Trophoblast cell (in vitro differentiated cells and primary cell): ENCODE measurements around the gene STXBP6.

Source experiments
- DNase-seq, 2 donors: peaks; one replicate each; pipeline ENCODE4 v3.0.0-alpha.2; 2016
- H2AFZ ChIP-seq: 2 replicates; pipeline ENCODE4 v1.6.1; 2013; ENCODE audit warnings: low read length, moderate library complexity, mild to moderate bottlenecking; ENCODE audit not compliant: insufficient read depth, poor library complexity
- H2AK5ac ChIP-seq: 2 replicates; pipeline ENCODE4 v1.6.1; 2013; ENCODE audit warnings: mild to moderate bottlenecking, low read length
- H2BK120ac ChIP-seq: 2 replicates; pipeline ENCODE4 v1.6.1; 2013; ENCODE audit warnings: low read length, mild to moderate bottlenecking, moderate library complexity; ENCODE audit not compliant: insufficient read depth, poor library complexity
- H2BK12ac ChIP-seq: 2 replicates; pipeline ENCODE4 v1.6.1; 2013; ENCODE audit warnings: mild to moderate bottlenecking, low read length, moderate library complexity
- H2BK5ac ChIP-seq: 2 replicates; pipeline ENCODE4 v1.6.1; 2013; ENCODE audit warnings: low read length, low read depth, moderate library complexity, mild to moderate bottlenecking; ENCODE audit not compliant: poor library complexity
- H3K14ac ChIP-seq: 2 replicates; pipeline ENCODE4 v1.6.1; 2013; ENCODE audit warnings: mild to moderate bottlenecking, low read length
- H3K18ac ChIP-seq: 2 replicates; pipeline ENCODE4 v1.6.1; 2013; ENCODE audit warnings: mild to moderate bottlenecking, low read length
- H3K23ac ChIP-seq: 2 replicates; pipeline ENCODE4 v1.6.1; 2013; ENCODE audit warnings: low read length
- H3K27ac ChIP-seq: 2 replicates; pipeline ENCODE4 v1.5.1; 2013; ENCODE audit warnings: low read depth, mild to moderate bottlenecking, inconsistent platforms, low read length, moderate library complexity
- H3K27me3 ChIP-seq: 2 replicates; pipeline ENCODE4 v1.6.1; 2013; ENCODE audit warnings: inconsistent platforms, mild to moderate bottlenecking, low read length, moderate library complexity; ENCODE audit not compliant: insufficient read depth
- H3K36me3 ChIP-seq, 2 experiments: 1 replicate in 1 of 2; 2 replicates in 1 of 2; pipeline ENCODE4 v1.6.1; 2013; ENCODE audit warnings: low read length in 2 of 2, mild to moderate bottlenecking in 2 of 2, moderate library complexity in 1 of 2; ENCODE audit not compliant: insufficient read depth in 2 of 2, control insufficient read depth in 1 of 2
- H3K4ac ChIP-seq: 2 replicates; pipeline ENCODE4 v1.6.1; 2013; ENCODE audit warnings: low read depth, mild to moderate bottlenecking, low read length, moderate library complexity
- H3K4me1 ChIP-seq, 2 experiments: 1 replicate in 1 of 2; 2 replicates in 1 of 2; pipeline ENCODE4 v1.6.1; 2013; ENCODE audit warnings: low read length in 2 of 2, mild to moderate bottlenecking in 2 of 2, moderate library complexity in 1 of 2; ENCODE audit not compliant: insufficient read depth in 2 of 2, control insufficient read depth in 1 of 2
- H3K4me2 ChIP-seq: 2 replicates; pipeline ENCODE4 v1.6.1; 2013; ENCODE audit warnings: inconsistent platforms, mild to moderate bottlenecking, low read length, moderate library complexity
- H3K4me3 ChIP-seq: 2 replicates; pipeline ENCODE4 v1.5.1; 2013; ENCODE audit warnings: mild to moderate bottlenecking, low read depth, low read length, inconsistent platforms
- H3K79me1 ChIP-seq: one replicate; pipeline ENCODE4 v1.6.1; 2013; ENCODE audit warnings: low read length
- H3K79me2 ChIP-seq: 2 replicates; pipeline ENCODE4 v1.6.1; 2013; ENCODE audit warnings: low read length, mild to moderate bottlenecking; ENCODE audit not compliant: control insufficient read depth, insufficient read depth, poor library complexity
- H3K9ac ChIP-seq: 2 replicates; pipeline ENCODE4 v1.6.1; 2013; ENCODE audit warnings: mild to moderate bottlenecking, low read length
- H3K9me3 ChIP-seq: 2 replicates; pipeline ENCODE4 v1.6.1; 2013; ENCODE audit warnings: low read depth, mild to moderate bottlenecking, control low read depth, inconsistent platforms, low read length; ENCODE audit not compliant: insufficient read depth
- H4K12ac ChIP-seq: 2 replicates; pipeline ENCODE4 v1.6.1; 2013; ENCODE audit warnings: low read depth, mild to moderate bottlenecking, low read length, moderate library complexity
- H4K8ac ChIP-seq: 2 replicates; pipeline ENCODE4 v1.6.1; 2013; ENCODE audit warnings: low read depth, mild to moderate bottlenecking, low read length, moderate library complexity
- H4K91ac ChIP-seq: one replicate; pipeline ENCODE4 v1.6.1; 2013; ENCODE audit warnings: low read depth, mild to moderate bottlenecking, low read length, moderate library complexity
- WGBS: extraction: QIAGEN DNeasy Blood & Tissue Kit; methylation state at CpG from one replicate; pipeline ENCODE4 v1.1.7; 2013; ENCODE audit warnings: missing lambda C conversion rate; ENCODE audit not compliant: insufficient read length, insufficient coverage; ENCODE audit errors: extremely low coverage; 5-methylcytosine and 5-hydroxymethylcytosine counted together

Gene STXBP6

DNA sequence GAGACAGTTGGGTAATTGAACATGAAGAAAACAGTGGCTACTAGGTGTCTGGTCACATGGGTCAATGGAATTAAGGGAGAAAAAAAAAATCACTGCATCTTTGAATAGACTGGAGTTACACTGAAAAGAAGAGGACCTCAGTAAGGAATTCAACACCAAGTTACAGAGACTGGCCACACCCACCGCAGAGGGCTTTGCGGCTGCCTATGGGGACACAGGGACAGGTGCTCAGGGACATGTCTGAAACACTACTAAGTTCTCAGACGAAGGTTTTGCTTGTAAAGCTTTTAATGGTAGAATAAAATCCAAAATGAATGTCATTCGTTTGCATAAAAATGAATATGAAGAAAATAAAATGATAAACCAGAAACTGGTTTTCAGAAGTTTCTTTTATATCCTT, 93.8 kb downstream of the STXBP6 start:
- H3K4me3 ChIP-seq, result no peak overlapping the region
- no peaks in the 10 kb centered on the region for H3K9me3 ChIP-seq
- H3K4me2 ChIP-seq, result no peak overlapping the region
- H2BK5ac ChIP-seq, result no peak overlapping the region
- H3K4ac ChIP-seq, result no peak overlapping the region
- no peak overlapping the region for H3K14ac ChIP-seq
- no peaks in the 10 kb centered on the region for H3K79me1 ChIP-seq
- no peak overlapping the region for H4K91ac ChIP-seq
- H2AK5ac ChIP-seq, result no peak overlapping the region
- H4K8ac ChIP-seq, result no peak overlapping the region
- H3K79me2 ChIP-seq, result no peaks in the 10 kb centered on the region
- H3K27me3 ChIP-seq, result no peaks in the 10 kb centered on the region
- no peak overlapping the region for H2BK120ac ChIP-seq
- H2AFZ ChIP-seq, result no peak overlapping the region
- H3K36me3 ChIP-seq, result no peaks in the 10 kb centered on the region
- H2BK12ac ChIP-seq, result no peak overlapping the region
- no peak overlapping the region for H3K27ac ChIP-seq
- no CpG with 5 or more reads among the region's 4 CpGs for WGBS
- no peak overlapping the region for H3K18ac ChIP-seq
- no peak for DNase-seq
- H3K4me1 ChIP-seq, result no peaks in the 10 kb centered on the region
- no peak overlapping the region for H4K12ac ChIP-seq
- no peak overlapping the region for H3K9ac ChIP-seq
- H3K23ac ChIP-seq, result no peak overlapping the region

DNA sequence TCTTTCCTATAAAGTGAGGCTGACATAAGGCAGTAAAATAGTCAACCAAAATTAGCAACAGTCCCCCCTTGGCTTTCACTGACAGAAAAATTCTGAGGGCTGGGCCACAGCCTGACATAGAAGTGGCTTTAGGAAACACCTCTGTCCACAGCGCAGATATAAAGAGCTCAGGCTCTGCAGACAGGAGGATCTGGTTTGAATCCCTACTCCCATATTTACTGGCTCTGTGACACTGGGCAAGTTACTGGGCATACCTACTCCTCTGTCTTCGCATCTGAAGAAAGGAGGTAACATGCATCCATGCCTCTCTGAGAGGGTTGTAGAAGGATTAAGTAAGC, 95.3 kb downstream of the STXBP6 start:
- no peak overlapping the region for H2BK12ac ChIP-seq
- H3K4me1 ChIP-seq, result no peaks in the 10 kb centered on the region
- no peak overlapping the region for H3K18ac ChIP-seq
- no peak overlapping the region for H4K8ac ChIP-seq
- no peak overlapping the region for H3K4me2 ChIP-seq
- no peak overlapping the region for H3K27ac ChIP-seq
- no peak overlapping the region for H4K12ac ChIP-seq
- no peaks in the 10 kb centered on the region for H3K9me3 ChIP-seq
- no peak overlapping the region for H2AFZ ChIP-seq
- no peak for DNase-seq
- no CpG with 5 or more reads among the region's 2 CpGs for WGBS
- H3K4ac ChIP-seq, result no peak overlapping the region
- no peak overlapping the region for H2AK5ac ChIP-seq
- no peak overlapping the region for H3K4me3 ChIP-seq
- H3K79me1 ChIP-seq, result no peaks in the 10 kb centered on the region
- H2BK5ac ChIP-seq, result no peak overlapping the region
- no peak overlapping the region for H2BK120ac ChIP-seq
- H3K79me2 ChIP-seq, result no peaks in the 10 kb centered on the region
- H3K27me3 ChIP-seq, result no peaks in the 10 kb centered on the region
- H3K36me3 ChIP-seq, result no peaks in the 10 kb centered on the region
- H3K9ac ChIP-seq, result no peak overlapping the region
- no peak overlapping the region for H3K14ac ChIP-seq
- no peak overlapping the region for H4K91ac ChIP-seq
- no peak overlapping the region for H3K23ac ChIP-seq

DNA sequence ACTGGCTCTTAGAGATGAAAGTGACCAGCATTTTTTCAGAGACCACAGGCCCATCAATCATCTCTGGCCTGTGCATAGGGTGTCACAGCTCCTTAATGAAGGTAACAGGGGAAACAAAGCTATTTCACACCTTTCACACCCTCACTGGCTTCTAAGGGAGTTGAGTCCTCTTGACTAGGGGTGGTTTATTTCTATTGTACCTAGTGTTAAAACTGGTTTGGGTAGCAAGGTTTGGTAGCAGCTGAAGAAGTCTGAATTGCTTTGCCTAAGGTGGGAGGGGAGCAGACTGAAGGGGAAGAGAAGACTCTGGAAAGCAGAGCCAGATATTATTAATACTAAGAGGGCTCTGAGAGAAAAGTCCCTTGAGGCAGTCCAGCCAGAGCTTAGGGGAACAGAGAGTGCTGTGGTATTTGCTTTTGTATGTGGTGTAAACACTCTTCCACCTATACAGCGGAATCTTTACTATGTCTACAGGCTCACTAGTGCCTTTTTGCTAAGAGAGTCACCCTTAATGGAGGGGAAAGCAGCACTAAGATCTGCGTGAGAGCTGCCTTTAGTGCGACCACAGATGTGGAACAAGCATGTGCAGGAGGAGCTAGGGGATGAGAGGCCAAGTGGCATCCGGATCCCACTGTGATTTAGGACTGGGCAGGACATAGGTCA, 95.8 kb downstream of the STXBP6 start:
- Histone ChIP-seq H3K79me1 (no peaks in the 10 kb centered on the region), H3K4ac (no peak overlapping the region), H3K4me2 (no peak overlapping the region), H2BK120ac (no peak overlapping the region), H2AK5ac (no peak overlapping the region), H4K91ac (no peak overlapping the region), H3K27me3 (no peaks in the 10 kb centered on the region), H2AFZ (no peak overlapping the region), H3K18ac (no peak overlapping the region), H3K14ac (no peak overlapping the region), H2BK5ac (no peak overlapping the region), H3K36me3 (no peaks in the 10 kb centered on the region), H4K12ac (no peak overlapping the region), H3K27ac (no peak overlapping the region), H3K4me1 (no peaks in the 10 kb centered on the region), H4K8ac (no peak overlapping the region), H3K9me3 (no peaks in the 10 kb centered on the region), H2BK12ac (no peak overlapping the region), H3K9ac (no peak overlapping the region), H3K79me2 (no peaks in the 10 kb centered on the region), H3K23ac (no peak overlapping the region), H3K4me3 (no peak overlapping the region)
- no CpG with 5 or more reads among the region's 4 CpGs for WGBS
- no peak for DNase-seq

DNA sequence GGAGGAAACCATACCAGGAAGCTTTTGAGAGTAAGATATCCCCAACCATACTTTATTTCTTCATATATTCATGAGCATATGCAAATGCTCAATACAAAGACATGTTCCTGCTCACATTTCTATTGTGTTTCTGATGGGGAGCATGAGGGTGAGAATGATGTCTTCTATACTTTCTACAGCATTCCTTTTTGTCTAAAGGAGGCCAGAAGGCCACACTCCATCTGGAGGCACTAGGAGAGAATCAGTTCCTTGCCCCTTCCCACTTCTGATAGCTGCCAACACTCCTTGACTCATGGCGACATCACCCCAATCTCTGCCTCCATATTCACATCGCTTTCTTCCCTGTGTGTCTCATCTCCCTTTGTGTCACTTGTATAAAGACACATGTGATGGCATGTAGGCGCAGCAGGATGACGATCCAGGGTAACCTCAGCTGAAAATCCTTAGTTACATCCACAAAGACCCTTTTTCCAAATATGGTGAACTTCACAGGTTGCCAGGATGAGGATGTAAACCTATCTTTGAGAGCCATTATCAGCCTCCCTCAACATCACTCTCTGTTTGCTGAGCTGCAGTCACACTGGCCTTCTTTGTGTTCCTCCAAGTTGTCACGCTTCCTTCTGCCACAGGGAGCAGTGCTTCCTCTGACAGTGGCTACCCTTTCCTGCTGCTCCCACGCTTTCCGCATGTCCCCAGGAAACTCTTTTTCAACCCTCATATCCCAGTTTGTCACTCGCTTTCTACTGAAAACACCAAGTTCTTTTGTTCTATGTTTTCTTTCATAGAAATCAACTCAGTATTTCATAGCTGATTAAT, 96.9 kb downstream of the STXBP6 start:
- no peak overlapping the region for H4K91ac ChIP-seq
- no peaks in the 10 kb centered on the region for H3K4me1 ChIP-seq
- H3K36me3 ChIP-seq, result no peaks in the 10 kb centered on the region
- H4K12ac ChIP-seq, result no peak overlapping the region
- H2AFZ ChIP-seq, result no peak overlapping the region
- H2AK5ac ChIP-seq, result no peak overlapping the region
- H3K4ac ChIP-seq, result no peak overlapping the region
- H3K4me3 ChIP-seq, result no peak overlapping the region
- no peak overlapping the region for H3K27ac ChIP-seq
- H2BK12ac ChIP-seq, result no peak overlapping the region
- no peak overlapping the region for H4K8ac ChIP-seq
- H3K79me1 ChIP-seq, result no peaks in the 10 kb centered on the region
- no peak overlapping the region for H3K14ac ChIP-seq
- H3K9me3 ChIP-seq, result no peaks in the 10 kb centered on the region
- H3K23ac ChIP-seq, result no peak overlapping the region
- no peak overlapping the region for H2BK5ac ChIP-seq
- WGBS, result no CpG with 5 or more reads among the region's 8 CpGs
- no peak overlapping the region for H3K9ac ChIP-seq
- H2BK120ac ChIP-seq, result no peak overlapping the region
- no peak overlapping the region for H3K18ac ChIP-seq
- no peaks in the 10 kb centered on the region for H3K79me2 ChIP-seq
- no peaks in the 10 kb centered on the region for H3K27me3 ChIP-seq
- H3K4me2 ChIP-seq, result no peak overlapping the region
- DNase-seq, result no peak
